Measurements from ENCODE around the gene ENOX1.

Gene ENOX1

DNA sequence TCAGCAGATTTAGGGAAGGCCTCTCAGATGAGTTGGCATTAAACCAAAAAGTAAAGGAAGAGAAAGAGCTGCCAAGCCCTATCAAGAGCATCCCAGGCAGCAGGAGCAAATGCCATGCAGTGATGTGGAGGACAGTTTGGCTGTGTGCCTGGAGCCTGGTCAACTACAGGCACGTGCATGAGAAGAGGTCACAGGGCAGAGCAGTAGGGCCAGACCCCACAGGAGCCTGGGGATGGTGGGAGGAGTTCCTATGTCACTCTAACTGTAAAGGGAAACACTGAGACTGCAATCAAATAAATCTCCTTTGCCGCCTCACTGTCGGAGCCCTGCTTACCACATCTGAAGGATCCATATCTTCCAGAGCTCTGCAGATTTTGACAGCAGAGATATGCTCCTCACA is 240.5 kb downstream of the ENOX1 start:
- ChIA-PET CTCF (no interaction called here), POLR2A (no interaction called here)
- H3K4me3 ChIP-seq (ENCODE audit: low read depth, low read length) = no peak overlapping the region
- H3K27ac ChIP-seq (ENCODE audit: extremely low read depth, low read depth, low read length) = no peak overlapping the region
- no peaks in the 10 kb centered on the region for H3K36me3 ChIP-seq (ENCODE audit: control insufficient read depth in 2 of 2, insufficient read depth in 1 of 2, low read length in 2 of 2)
- H3K9me3 ChIP-seq (ENCODE audit: control insufficient read depth, insufficient read depth, low read depth, low read length) = no peaks in the 10 kb centered on the region
- TF ChIP-seq ZIC2 (tag by site-specific recombination; IDR thresholded peaks at IDR 0.05) (peak; percentile 65), KLF9 (tag by site-specific recombination; IDR thresholded peaks at IDR 0.05; ENCODE audit: low read depth) (no peak), ZNF37A (tag by site-specific recombination; IDR thresholded peaks at IDR 0.05) (no peak), ZNF433 (tag by site-specific recombination; IDR thresholded peaks at IDR 0.05; ENCODE audit: low read depth) (no peak), ZNF561 (tag by site-specific recombination; IDR thresholded peaks at IDR 0.05; ENCODE audit: borderline replicate concordance) (no peak)
- TF ChIP-seq, protein P1, sequence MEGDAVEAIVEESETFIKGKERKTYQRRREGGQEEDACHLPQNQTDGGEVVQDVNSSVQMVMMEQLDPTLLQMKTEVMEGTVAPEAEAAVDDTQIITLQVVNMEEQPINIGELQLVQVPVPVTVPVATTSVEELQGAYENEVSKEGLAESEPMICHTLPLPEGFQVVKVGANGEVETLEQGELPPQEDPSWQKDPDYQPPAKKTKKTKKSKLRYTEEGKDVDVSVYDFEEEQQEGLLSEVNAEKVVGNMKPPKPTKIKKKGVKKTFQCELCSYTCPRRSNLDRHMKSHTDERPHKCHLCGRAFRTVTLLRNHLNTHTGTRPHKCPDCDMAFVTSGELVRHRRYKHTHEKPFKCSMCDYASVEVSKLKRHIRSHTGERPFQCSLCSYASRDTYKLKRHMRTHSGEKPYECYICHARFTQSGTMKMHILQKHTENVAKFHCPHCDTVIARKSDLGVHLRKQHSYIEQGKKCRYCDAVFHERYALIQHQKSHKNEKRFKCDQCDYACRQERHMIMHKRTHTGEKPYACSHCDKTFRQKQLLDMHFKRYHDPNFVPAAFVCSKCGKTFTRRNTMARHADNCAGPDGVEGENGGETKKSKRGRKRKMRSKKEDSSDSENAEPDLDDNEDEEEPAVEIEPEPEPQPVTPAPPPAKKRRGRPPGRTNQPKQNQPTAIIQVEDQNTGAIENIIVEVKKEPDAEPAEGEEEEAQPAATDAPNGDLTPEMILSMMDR (tag by site-specific recombination; IDR thresholded peaks at IDR 0.05) = no peak
- H3K4me1 ChIP-seq (ENCODE audit: control insufficient read depth, insufficient read depth, low read length) = no peaks in the 10 kb centered on the region; the same call in 1 of the 2 replicates

DNA sequence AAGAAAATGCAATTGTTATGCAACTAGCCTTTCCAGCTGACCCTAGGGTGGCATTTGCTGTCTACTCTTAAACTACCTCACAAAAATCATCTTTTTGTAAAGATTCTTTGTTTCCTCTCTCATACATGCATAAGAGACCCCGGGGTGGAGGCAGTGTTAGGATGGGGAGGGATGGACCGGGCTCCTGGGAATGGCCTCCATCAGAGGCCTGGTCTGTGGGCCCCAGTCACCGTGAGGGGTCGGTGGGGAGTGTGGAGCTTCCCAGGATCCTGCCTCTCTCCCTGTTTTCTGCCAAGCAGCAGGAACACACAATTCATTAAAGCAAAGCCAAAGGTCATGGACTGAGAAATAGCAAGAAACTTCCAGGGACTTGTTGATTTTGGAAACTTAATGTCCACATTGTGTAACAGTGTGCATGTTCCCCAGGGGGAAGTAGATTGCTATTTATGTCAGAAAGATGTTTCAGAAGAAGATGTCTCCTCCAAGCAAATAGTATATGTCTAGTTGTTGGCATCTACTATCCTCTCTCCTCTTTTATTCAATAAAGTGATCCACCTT is 241.4 kb downstream of the ENOX1 start:
- TF ChIP-seq SCRT1 (tag by site-specific recombination; IDR thresholded peaks at IDR 0.05; ENCODE audit: borderline replicate concordance) (0 out of 2 replicates have a peak, but pooled peaks have one; percentile 25), KLF16 (tag by site-specific recombination; IDR thresholded peaks at IDR 0.05) (no peak), ZNF37A (tag by site-specific recombination; IDR thresholded peaks at IDR 0.05) (no peak), ZIC2 (tag by site-specific recombination; IDR thresholded peaks at IDR 0.05) (peak; percentile 18; the same call in 1 of the 2 replicates), SCRT2 (tag by site-specific recombination; IDR thresholded peaks at IDR 0.05) (peak; percentile 55)
- TF ChIP-seq, protein P2, sequence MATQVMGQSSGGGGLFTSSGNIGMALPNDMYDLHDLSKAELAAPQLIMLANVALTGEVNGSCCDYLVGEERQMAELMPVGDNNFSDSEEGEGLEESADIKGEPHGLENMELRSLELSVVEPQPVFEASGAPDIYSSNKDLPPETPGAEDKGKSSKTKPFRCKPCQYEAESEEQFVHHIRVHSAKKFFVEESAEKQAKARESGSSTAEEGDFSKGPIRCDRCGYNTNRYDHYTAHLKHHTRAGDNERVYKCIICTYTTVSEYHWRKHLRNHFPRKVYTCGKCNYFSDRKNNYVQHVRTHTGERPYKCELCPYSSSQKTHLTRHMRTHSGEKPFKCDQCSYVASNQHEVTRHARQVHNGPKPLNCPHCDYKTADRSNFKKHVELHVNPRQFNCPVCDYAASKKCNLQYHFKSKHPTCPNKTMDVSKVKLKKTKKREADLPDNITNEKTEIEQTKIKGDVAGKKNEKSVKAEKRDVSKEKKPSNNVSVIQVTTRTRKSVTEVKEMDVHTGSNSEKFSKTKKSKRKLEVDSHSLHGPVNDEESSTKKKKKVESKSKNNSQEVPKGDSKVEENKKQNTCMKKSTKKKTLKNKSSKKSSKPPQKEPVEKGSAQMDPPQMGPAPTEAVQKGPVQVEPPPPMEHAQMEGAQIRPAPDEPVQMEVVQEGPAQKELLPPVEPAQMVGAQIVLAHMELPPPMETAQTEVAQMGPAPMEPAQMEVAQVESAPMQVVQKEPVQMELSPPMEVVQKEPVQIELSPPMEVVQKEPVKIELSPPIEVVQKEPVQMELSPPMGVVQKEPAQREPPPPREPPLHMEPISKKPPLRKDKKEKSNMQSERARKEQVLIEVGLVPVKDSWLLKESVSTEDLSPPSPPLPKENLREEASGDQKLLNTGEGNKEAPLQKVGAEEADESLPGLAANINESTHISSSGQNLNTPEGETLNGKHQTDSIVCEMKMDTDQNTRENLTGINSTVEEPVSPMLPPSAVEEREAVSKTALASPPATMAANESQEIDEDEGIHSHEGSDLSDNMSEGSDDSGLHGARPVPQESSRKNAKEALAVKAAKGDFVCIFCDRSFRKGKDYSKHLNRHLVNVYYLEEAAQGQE (tag by site-specific recombination; IDR thresholded peaks at IDR 0.05) = no peak
- ChIA-PET POLR2A (no interaction called here), CTCF (no interaction called here)
- H3K36me3 ChIP-seq (ENCODE audit: control insufficient read depth in 2 of 2, insufficient read depth in 1 of 2, low read length in 2 of 2) = no peaks in the 10 kb centered on the region
- H3K4me3 ChIP-seq (ENCODE audit: low read depth, low read length) = no peak overlapping the region
- no peaks in the 10 kb centered on the region; the same call in 1 of the 2 replicates for H3K4me1 ChIP-seq (ENCODE audit: control insufficient read depth, insufficient read depth, low read length)
- H3K27ac ChIP-seq (ENCODE audit: extremely low read depth, low read depth, low read length) = no peak overlapping the region
- no peaks in the 10 kb centered on the region for H3K9me3 ChIP-seq (ENCODE audit: control insufficient read depth, insufficient read depth, low read depth, low read length)

DNA sequence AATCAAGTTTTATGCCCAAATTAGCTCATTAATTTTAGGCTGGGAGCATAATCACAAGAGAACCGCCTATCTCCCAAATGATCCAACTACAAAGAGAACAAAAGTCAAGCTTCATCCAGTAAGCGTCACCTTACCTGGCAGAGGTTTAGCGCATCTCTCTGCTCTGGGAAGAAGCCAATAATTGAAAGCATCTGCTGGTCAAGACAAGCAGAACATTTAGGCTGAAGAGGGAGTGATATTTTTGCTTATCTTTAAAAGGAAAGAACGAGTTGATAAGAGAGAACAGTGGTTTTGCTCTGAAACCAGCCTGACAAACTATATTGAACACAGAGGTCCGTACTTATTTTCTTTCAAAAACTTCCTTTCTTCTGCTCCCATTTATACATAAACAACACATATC is 242.1 kb downstream of the ENOX1 start:
- POLR2A ChIA-PET = no interaction called here

More for the DNA sequence above, 242.1 kb downstream of the ENOX1 start:
- TF ChIP-seq, protein P3, sequence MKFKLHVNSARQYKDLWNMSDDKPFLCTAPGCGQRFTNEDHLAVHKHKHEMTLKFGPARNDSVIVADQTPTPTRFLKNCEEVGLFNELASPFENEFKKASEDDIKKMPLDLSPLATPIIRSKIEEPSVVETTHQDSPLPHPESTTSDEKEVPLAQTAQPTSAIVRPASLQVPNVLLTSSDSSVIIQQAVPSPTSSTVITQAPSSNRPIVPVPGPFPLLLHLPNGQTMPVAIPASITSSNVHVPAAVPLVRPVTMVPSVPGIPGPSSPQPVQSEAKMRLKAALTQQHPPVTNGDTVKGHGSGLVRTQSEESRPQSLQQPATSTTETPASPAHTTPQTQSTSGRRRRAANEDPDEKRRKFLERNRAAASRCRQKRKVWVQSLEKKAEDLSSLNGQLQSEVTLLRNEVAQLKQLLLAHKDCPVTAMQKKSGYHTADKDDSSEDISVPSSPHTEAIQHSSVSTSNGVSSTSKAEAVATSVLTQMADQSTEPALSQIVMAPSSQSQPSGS (tag by site-specific recombination; IDR thresholded peaks at IDR 0.05; ENCODE audit: low read depth) = no peak
- TF ChIP-seq HOXC10 (CRISPR knock-in tag; IDR thresholded peaks at IDR 0.05) = no peak
- TF ChIP-seq, protein P4, sequence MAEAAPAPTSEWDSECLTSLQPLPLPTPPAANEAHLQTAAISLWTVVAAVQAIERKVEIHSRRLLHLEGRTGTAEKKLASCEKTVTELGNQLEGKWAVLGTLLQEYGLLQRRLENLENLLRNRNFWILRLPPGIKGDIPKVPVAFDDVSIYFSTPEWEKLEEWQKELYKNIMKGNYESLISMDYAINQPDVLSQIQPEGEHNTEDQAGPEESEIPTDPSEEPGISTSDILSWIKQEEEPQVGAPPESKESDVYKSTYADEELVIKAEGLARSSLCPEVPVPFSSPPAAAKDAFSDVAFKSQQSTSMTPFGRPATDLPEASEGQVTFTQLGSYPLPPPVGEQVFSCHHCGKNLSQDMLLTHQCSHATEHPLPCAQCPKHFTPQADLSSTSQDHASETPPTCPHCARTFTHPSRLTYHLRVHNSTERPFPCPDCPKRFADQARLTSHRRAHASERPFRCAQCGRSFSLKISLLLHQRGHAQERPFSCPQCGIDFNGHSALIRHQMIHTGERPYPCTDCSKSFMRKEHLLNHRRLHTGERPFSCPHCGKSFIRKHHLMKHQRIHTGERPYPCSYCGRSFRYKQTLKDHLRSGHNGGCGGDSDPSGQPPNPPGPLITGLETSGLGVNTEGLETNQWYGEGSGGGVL (tag by site-specific recombination; IDR thresholded peaks at IDR 0.05) = no peak
- H3K4me1 ChIP-seq (ENCODE audit: control insufficient read depth, insufficient read depth, low read length) = no peaks in the 10 kb centered on the region; the same call in 1 of the 2 replicates
- no peak overlapping the region for H3K27ac ChIP-seq (ENCODE audit: extremely low read depth, low read depth, low read length)
- CTCF ChIA-PET = interaction anchor here (0.6 kb wide), 1 partner anchor 575 kb away, joined by 4 read pairs; no protein-coding TSS in a partner anchor
- H3K4me3 ChIP-seq (ENCODE audit: low read depth, low read length) = no peak overlapping the region
- H3K9me3 ChIP-seq (ENCODE audit: control insufficient read depth, insufficient read depth, low read depth, low read length) = no peaks in the 10 kb centered on the region
- H3K36me3 ChIP-seq (ENCODE audit: control insufficient read depth in 2 of 2, insufficient read depth in 1 of 2, low read length in 2 of 2) = no peaks in the 10 kb centered on the region

All from HEK293 (cell line).